NCI-H2227 (cell line): Measurements from ENCODE around the gene NEU4.
"Not testable (repeated sequence)": the region's sequence is repeated elsewhere in the genome, so short reads cannot be mapped to it uniquely, and the experiment has no call there.

Source experiments
- DNase-seq: peaks from one replicate; lab custom pipeline; 2025; ENCODE audit not compliant: unreplicated experiment; lab: John Stamatoyannopoulos, UW

Gene NEU4

DNA sequence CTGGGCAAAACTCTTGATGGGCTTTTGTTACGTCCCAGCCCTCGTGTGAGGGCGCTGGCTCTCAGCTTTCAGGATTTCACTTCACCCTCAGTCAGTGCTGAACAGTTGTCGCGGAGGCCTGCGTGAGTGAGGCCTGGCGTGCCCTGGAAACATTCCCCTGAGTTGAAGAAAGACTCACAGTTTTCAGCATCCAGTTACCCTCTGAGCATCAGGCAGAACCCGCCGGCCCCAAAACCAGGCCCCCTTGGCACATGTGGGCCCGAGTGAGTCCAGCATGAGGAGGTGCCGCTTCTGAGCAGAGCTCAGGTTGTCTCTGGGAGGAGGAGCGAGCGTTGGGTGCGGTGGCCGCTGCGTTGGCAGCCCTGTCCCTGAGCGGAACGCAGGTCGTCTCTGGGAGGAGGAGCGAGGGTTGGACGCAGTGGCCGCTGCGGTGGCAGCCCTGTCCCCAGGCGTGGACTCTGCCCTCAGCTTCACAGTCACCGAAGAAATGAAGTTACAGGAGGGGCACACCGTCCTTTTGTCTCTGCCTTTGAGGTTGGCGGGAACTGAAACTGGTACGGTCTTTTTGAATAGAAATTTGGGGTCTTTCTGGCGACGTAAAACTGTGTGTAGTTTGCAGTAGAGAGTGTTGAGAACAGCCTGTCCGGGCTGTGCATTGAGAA is at the start of gene NEU4:
Gene NEU4, plus strand, starts transcription at position 473 of the 662 bp plus-strand sequence. CDS start 5,292 bp downstream, outside the sequence.
- DNase-seq = no peak

- not testable (repeated sequence) for DNase-seq
Observed at GRCh38 chr2:241759893-241760292, 49.1 kb upstream of the NEU4 start.

GRCh38 chr2:241760301-241760771 is 48.7 kb upstream of the NEU4 start:
- peak; percentile 56 for DNase-seq

GRCh38 chr2:241762321-241762932 is 46.6 kb upstream of the NEU4 start:
- DNase-seq = no peak

- no peak for DNase-seq
Observed at GRCh38 chr2:241762933-241763369, 46.0 kb upstream of the NEU4 start.

DNA sequence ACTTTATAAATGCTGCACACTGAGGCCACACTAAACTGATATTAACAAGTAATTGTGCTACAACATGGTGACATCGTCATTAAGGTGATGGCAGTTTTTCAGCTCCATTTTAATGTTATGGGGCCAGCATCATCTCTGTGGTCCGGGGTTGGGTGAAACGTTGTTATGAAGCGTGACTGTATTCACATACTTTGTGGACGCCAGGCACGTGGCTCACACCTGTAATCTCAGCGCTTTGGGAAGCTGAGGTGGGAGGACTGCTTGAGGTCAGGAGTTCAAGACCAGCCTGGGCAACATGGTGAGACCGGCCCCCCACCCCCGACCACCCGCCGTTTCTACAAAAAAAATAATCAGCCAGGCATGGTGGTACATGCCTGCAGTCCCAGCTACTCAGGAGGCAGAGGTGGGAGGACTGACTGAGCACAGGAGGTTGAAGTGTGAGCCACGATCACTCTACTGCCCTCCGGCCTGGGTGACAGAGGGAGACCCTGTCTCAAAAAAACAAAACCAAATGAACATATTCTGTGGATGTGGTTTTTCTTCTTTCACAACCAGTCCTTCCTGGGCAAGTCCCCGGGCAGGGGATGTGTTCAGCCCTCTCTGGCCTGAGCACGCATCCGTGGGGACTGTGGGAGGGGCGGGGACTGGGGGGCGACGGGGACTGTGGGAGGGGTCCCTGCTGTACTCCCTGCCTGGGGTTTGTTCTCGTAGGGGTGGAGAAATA is 45.3 kb upstream of the NEU4 start:
- DNase-seq = no peak

DNA sequence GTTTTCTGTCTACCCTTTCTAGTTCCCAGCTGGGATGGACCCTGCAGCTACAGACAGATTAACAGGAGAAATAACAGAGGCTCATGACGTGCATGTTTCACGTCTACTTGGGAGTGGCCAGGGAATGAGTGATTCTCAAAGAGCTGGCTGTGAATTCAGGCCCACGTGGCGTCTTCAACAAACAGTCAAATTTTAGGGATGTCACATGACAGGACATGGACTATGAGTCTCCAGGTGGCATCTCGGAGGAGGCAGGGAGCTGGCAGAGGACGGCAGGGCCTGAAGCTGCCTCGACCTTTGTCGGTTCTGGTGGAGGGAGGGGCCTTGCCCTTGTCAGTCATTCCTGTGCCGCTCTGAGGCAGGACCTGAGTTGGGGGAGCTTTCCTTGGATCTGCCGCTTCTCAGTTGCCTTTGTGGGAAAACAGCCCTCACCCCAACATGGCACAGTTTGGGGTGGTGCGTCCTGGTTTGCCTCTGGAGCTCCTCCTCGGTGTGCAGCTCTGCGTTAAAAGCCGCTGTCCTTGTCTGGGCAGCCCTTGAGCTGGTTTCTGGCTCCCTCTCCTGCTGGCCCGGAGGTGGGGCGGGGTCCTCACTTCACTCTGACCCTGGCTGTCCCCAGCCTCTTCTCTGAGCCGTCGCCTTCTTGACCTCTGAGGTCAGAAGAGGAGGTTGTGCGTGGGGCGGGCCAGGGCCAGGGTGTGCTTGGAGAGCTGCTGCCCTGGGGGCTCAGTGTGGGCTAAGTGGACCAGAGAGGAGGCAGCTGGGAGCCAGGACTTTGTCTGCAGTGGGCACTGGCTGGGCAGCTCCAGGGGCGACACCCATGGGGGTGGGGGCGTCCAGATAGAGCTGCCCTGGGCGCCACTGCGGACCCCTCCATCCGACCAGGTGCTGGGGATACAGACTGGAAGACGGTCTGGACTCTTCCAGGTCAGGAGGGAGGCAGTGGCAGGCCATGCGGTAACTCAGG is 44.4 kb upstream of the NEU4 start:
- DNase-seq = no peak

DNA sequence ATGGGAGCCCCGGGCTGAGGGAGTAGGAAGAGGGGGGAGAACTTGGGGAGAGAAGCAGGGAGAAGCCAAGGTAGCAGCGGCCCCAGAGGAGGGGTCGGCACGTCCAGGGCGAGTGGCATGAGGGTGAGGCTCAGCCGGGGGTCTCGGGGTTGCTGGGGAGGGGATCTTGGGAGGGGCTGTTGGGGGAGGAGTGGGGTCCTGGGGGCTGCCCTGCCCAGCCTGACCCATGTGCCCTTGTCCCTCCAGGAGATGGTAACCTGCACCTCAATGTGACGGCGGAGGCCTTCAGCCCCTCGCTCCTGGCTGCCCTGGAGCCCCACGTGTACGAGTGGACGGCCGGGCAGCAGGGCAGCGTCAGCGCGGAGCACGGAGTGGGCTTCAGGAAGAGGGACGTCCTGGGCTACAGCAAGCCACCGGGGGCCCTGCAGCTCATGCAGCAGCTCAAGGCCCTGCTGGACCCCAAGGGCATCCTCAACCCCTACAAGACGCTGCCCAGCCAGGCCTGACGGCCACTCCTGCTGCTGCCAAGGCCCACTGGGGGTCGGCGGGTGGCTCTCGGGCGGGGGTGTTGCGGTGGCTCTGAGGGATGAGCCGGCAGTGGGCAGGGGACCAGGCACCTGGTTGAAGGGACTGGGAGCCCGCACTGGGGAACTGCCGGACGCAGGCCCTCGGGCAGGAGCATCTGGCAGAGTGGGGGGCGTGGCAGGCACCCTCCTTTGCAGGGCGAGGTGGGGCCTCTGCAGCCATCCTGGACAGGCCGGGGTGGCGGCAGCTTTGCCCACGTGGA is 41.3 kb upstream of the NEU4 start:
- no peak for DNase-seq

DNA sequence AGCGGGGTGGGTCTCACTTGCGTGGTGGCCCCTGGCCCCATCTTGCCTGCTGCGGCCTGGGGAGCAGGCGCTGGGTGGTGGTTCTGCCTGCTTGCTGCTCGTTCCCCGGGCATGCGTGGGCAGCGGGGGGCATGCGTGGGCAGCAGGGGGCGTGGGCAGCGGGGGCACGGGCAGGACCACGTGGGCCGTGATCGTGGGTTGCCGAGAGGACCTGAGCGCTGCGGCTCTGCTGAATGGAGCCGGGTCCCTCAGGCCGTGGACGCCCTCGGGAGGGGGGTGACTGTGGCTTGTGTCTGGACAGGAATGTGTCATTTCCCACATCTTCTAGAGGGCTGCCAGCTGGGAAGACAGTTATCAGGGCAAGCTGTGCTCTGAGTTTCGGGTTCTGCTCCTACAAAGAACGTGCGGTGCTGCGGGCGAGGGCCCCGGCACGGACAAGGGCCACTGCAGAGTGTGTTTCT is 40.7 kb upstream of the NEU4 start:
- DNase-seq = no peak

- DNase-seq = no peak
Observed at GRCh38 chr2:241768850-241769249, 40.1 kb upstream of the NEU4 start.

GRCh38 chr2:241769819-241770184 is 39.2 kb upstream of the NEU4 start:
- no peak for DNase-seq

GRCh38 chr2:241770185-241770935 is 38.6 kb upstream of the NEU4 start:
- no peak for DNase-seq

GRCh38 chr2:241770936-241771285 is 38.1 kb upstream of the NEU4 start:
- DNase-seq = no peak

- no peak for DNase-seq
Observed at GRCh38 chr2:241771286-241772062, 37.5 kb upstream of the NEU4 start.

DNA sequence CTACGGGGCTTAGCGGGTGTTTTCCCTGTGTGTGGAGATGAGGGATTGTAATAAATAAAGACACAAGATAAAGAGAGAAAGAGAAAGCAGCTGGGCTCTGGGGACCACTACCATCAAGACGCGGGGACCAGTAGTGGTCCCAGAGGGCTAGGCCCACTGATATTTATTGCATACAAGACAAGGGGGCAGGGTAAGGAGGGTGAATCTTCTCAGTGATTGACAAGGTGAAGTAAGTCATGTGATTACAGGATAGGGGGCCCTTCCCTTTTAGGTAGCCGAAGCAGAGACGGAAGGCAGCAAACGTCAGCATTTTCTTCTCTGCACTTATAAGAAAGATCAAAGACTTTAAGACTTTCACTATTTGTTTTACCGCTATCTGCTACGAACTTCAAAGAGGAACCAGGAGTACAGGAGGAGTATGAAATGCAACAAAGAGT is 36.9 kb upstream of the NEU4 start:
- DNase-seq = no peak

- no peak for DNase-seq
Observed at GRCh38 chr2:241773511-241774418, 35.2 kb upstream of the NEU4 start.

DNA sequence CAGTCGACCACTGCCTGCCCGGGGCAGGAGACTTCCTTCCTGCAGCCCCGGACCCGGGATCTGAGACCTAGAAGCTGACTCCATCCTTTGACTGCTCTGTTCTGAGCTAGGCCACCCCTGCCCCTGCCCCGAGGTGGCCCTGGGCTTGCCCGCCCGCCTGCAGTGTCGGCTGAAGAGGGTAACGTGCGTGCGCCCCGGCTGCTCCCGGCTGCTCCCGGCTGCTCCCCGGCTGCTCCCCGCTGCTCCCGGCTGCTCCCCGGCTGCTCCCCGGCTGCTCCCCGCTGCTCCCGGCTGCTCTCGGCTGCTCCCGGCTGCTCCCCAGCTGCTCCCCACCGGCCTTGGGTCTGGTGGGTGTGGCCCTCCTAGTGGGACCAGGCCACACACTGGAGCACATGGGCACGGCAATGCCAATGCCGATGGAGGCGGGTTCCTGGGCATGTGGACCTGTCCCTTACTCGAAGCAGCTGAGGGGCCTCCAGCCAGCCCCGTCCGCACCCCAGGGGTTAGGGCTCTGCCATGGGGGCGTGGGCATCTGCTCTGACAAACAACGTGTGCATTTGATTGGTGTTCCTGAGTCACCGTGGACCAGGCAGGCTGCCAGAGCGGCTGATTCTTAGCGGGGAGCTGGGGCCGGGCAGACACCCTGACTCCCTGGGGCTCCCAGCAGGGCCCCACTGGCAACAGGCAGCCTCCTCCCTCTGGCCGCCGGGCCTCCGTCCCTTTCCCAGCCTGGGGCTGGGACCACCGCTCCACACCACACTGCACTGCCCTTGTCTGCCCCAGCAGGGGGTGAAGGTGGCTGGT is 34.4 kb upstream of the NEU4 start:
- DNase-seq = no peak
